Esophagus muscularis mucosa (tissue), 3 donors: Measurements from ENCODE around the gene IPO11.

Source experiments
- POLR2A ChIP-seq: fragments of 450-650 bp; IDR thresholded peaks from one replicate; pipeline ENCODE4 v1.6.1; 2017; ENCODE audit warnings: antibody characterized with exemption, moderate library complexity, mild to moderate bottlenecking, low read depth
- POLR2AphosphoS5 ChIP-seq, 2 donors: sonication (generic); formaldehyde crosslinking; IDR thresholded peaks; one replicate each; pipeline ENCODE4 v1.6.1; 2017; ENCODE audit warnings: antibody characterized with exemption in 2 of 2
- TF ChIP-seq, protein P1 (sequence below), 3 experiments: fragments of 200-600 bp in 2 of 3; fragments of 450-650 bp in 1 of 3; sonication (generic) in 2 of 3; IDR thresholded peaks; one replicate each; pipeline ENCODE4 v1.5.1; 2017 to 2019; ENCODE audit warnings: antibody characterized with exemption in 3 of 3, mild to moderate bottlenecking in 2 of 3, moderate library complexity in 1 of 3

DNA sequence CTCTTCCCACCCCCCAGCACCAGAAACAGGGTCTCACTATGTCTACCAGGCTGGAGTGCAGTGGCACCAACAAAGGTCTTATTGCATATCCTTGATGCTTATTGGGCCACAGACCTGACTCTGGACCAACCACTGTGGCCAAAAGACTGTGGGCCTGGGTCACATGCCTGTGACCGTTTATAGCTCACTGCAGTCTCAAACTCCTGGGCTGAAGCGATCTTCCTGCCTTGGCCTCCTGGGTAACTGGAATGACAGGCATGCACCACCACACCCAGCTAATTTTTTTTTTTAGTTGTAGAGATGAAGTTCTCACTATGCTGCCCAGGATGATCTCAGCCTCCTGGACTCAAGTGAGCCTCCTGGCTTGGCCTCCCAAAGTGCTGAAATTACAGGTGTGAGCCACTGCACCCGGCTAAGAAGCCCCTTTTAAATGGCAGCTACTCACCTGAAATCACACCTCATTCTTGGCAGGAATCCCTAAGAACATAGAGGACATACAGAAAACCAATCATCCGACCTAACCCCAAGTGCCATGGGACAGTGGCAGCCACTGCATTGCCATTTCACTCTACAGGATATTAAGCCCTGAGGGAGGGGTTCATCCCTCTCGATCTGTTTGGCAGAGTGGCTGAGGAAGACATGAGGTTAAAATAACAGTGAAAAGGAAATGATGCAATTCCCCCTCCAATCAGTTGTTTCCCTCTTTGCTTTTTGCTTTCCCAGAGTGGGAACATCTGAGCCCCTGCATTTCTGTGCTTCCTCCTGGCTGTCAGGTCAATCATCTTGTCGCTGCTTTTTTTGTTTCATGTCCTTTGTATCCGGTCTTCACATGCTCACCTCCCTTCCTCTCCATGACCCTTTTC, 240.7 kb downstream of the IPO11 start:
- TF ChIP-seq, protein P1, sequence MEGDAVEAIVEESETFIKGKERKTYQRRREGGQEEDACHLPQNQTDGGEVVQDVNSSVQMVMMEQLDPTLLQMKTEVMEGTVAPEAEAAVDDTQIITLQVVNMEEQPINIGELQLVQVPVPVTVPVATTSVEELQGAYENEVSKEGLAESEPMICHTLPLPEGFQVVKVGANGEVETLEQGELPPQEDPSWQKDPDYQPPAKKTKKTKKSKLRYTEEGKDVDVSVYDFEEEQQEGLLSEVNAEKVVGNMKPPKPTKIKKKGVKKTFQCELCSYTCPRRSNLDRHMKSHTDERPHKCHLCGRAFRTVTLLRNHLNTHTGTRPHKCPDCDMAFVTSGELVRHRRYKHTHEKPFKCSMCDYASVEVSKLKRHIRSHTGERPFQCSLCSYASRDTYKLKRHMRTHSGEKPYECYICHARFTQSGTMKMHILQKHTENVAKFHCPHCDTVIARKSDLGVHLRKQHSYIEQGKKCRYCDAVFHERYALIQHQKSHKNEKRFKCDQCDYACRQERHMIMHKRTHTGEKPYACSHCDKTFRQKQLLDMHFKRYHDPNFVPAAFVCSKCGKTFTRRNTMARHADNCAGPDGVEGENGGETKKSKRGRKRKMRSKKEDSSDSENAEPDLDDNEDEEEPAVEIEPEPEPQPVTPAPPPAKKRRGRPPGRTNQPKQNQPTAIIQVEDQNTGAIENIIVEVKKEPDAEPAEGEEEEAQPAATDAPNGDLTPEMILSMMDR (IDR thresholded peaks at IDR 0.05): no peak
- no peak for TF ChIP-seq POLR2A
- TF ChIP-seq POLR2AphosphoS5 (IDR thresholded peaks at IDR 0.05): no peak
